GM18511 (cell line): ENCODE data around the gene MEIS1.

Experiments used
- ATAC-seq: cut with Tn5 transposase; IDR thresholded peaks from one replicate; pipeline ENCODE4 v1.9.1; 2021; ENCODE audit warnings: mild to moderate bottlenecking, moderate library complexity; ENCODE audit not compliant: unreplicated experiment

Gene MEIS1

GRCh38 chr2:66431274-66431642, 3.7 kb upstream of the MEIS1 start:
- no peak for ATAC-seq

- no peak for ATAC-seq
Observed at GRCh38 chr2:66431846-66432587, 2.9 kb upstream of the MEIS1 start.

DNA sequence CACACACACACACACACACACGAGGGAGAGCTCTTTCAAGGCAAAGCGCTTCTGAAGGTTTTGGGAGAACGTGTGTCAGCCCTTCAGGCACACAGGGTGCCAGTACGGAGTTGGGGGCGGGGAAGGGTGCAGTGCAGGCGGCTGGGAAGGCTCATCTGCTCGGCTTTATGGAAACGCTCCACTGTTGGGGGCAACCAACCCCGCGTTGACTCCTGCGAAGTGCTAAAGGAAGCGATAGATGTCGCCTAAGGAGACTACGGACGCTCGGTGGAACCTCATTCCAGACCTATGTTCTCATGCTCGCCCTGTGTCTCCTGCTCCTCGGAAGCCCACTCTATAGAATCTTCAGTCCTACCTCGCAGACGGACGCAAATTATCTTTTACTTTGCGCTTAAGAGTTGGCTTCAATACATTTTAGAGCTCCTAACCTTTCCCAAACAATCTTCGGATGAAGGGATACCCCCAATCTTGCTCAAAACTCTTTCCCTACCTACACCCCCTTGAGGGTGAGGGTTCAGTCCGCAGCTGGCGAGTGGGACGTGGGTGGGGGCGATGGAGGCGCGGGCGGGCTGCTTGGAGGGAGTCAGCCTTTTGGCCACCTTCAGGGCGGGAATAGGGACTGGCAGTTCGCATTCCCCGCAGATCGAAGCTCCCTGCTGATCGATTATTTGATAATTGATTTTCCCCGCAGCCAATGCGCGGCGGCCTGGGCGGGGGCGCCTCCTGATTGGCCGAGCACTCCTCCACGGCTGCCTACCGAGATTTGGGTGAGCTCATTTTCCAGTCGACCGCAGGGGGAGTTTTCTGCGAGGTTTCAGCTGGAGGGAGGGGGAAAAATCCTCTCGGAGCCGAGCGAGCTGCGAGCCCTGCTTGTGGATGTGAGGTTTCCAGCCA, 1.9 kb upstream of the MEIS1 start:
- ATAC-seq = no peak

DNA sequence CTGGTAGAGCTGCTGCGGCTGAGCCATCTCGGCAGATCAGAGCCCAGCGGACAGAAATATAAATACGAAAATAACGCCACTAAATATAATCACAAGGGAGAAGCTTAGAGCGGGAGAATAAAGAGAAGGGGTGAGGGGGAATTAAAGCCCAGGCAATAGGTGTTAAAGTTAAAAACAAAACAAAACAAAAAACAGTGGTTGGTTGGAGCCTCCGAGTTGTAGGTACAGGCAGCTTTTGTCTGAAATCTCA, 1.3 kb upstream of the MEIS1 start:
- no peak for ATAC-seq

- ATAC-seq = peak; percentile 35
Observed at GRCh38 chr2:66433945-66434678, 813 bp upstream of the MEIS1 start.

GRCh38 chr2:66435549-66435875, 587 bp downstream of the MEIS1 start:
- no peak for ATAC-seq

GRCh38 chr2:66435963-66436362, 1.0 kb downstream of the MEIS1 start:
- ATAC-seq = no peak

DNA sequence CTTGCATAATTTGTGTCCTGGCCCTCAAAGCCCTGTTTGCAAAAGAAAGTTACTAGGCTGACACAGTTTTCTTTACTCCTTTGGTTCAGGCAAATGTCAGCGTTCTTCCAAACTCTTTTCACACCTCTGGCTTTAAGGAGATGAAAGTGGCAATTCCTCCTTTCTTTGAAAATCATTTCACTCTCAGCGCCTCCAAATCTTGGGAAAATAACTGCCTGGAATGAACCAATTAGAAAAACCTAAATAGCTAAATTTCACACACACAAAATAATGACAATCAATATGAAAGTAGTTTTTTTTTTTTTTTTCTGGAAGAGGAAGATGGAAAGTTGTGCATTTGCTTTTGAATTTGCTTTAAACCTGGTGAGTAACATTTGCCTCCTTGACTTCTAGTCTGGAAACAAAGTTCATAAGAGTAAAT, 1.7 kb downstream of the MEIS1 start:
- ATAC-seq = no peak

DNA sequence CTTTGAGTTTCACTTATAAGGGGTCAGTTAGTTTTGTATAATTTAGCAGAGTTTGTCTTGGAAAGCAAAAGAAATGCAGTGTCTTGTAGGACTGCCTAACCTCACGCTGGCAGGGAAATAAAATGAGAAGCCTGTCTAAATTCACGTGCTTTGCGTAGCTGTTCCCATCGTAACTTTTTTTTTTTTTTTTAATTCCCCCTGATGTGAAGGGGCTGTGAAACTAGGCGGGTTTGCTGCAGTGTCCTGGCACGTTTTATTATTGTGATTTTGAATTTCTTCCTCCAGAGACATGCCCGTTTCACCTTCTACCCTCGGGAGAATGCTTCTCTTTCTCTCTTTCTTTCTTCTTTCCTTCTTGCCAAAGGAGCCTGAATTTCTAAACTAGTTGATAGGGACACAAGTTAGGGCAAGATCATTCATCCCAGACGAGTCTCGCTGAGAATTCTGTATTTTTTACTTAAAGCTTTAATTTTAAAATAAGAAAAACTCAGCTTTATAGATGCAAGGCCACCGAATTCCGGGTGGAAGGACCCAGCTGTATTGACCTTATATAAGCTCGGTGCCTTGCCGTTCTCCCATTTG, 2.3 kb downstream of the MEIS1 start:
- no peak for ATAC-seq

GRCh38 chr2:66437691-66438497, 3.0 kb downstream of the MEIS1 start:
- ATAC-seq = no peak

DNA sequence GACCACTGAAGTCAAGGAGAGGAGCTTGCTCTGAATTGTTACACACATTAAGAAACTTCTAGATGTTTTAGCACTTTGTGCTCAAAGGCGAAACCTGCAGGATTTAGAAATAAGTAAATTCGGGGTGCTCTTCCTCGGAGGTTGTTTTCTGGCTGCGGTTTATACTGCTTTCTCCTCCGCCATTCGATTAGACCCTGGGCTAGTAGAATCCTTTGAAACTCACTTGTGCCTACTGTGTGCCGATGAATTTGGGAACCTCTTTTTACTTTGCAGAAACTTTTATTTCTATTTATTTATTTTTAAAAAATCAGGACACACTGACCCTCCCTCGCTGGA, 3.5 kb downstream of the MEIS1 start:
- ATAC-seq = no peak

- no peak for ATAC-seq
Observed at GRCh38 chr2:66438891-66439811, 4.2 kb downstream of the MEIS1 start.

DNA sequence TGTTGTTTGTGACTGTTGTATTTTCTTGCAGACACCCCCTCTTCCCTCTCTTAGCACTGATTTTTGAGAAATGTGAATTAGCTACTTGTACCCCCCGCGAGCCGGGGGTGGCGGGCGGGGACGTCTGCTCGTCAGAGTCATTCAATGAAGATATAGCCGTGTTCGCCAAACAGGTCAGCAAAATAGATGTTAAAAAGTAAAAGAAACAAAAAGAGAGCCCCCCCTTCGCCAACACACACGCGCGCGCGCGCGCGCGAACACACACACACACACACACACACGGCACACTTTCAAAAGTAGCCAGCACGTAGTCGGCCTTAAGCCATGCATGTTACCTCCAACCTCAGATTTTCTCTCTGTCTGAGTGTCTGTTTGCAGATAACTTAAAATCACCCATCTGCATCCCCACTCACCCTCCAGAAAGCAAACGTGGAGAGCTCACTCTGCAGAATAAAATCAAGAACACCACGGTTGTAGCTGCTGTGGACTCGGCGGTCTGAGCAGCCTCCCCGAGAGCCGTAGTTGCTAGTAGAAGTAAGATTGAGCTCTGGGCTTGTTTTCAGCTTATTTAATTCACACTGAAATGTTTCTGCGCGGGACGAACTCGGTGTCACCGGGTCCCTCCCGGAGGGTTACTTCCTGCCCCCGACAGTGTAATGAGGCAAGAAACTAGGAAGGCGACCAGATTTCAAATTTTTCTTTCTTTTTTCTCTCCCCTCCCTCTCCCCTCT, 5.1 kb downstream of the MEIS1 start:
- no peak for ATAC-seq

GRCh38 chr2:66440708-66441497, 6.0 kb downstream of the MEIS1 start:
- ATAC-seq = no peak

DNA sequence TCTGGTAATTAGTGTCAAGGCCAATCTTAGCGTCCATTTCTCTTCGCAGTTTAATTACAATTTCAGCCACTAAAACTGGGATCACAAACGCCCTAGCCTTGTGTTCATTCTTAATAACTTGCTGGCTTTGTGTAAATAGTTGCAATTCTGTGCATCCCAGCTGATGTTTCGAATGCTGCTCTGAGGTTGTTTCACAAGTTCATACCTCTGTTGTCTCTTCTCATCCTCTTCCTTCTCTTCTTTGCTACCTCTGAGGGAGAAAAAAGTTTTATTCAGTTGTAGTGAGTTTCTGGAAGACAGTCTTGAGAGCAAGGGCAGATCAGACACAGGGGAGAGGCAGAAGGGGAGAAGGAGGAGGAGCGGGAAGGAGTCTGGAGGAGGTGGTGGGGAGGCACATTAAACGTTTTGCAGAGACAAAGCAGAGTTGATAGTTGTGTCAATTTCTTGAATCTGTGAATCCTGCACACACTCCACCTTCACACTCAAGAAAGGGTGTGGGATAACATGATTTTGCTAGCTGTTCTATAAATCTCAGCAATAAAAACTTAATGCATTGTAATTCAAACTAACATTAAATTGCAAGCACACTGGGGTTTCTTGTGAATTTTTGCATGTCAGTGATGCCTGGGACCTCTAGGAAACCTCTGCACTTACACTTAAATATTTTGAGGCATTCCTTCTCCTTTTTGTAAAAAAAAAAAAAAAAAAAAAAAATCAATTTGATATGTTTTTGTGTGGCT, 6.8 kb downstream of the MEIS1 start:
- no peak for ATAC-seq

GRCh38 chr2:66442516-66443185, 7.7 kb downstream of the MEIS1 start:
- ATAC-seq = no peak
